Nephron (organoid): ENCODE data around the gene CCNB1IP1.

Source experiments
- H3K27ac Mint-ChIP-seq, 3 experiments: 2 replicates each; pipeline ENCODE4 v1.8.0; 2020; ENCODE audit warnings: mixed read lengths in 3 of 3, mild to moderate bottlenecking in 2 of 3, moderate library complexity in 1 of 3
- H3K27me3 Mint-ChIP-seq: 2 replicates; pipeline ENCODE4 v1.8.0; 2021; ENCODE audit warnings: low read depth, mild to moderate bottlenecking, moderate library complexity, mixed read lengths
- H3K36me3 Mint-ChIP-seq: 2 replicates; pipeline ENCODE4 v1.8.0; 2020; ENCODE audit warnings: low read depth, mixed read lengths
- H3K4me1 Mint-ChIP-seq: 2 replicates; pipeline ENCODE4 v1.8.0; 2020; ENCODE audit warnings: mixed read lengths
- H3K4me3 Mint-ChIP-seq, 3 experiments: 2 replicates each; pipeline ENCODE4 v1.8.0; 2020; ENCODE audit warnings: mild to moderate bottlenecking in 3 of 3, mixed read lengths in 3 of 3, moderate library complexity in 2 of 3
- H3K9me3 Mint-ChIP-seq: 2 replicates; pipeline ENCODE4 v1.8.0; 2020; ENCODE audit warnings: mixed read lengths
- CTCF ChIP-seq, 3 experiments: fragments of 200-600 bp; sonication (generic); IDR thresholded peaks; one replicate each; pipeline ENCODE4 v1.5.0; 2021; ENCODE audit warnings: antibody characterized with exemption in 3 of 3; ENCODE audit not compliant: unreplicated experiment in 3 of 3

The CCNB1IP1 gene

DNA sequence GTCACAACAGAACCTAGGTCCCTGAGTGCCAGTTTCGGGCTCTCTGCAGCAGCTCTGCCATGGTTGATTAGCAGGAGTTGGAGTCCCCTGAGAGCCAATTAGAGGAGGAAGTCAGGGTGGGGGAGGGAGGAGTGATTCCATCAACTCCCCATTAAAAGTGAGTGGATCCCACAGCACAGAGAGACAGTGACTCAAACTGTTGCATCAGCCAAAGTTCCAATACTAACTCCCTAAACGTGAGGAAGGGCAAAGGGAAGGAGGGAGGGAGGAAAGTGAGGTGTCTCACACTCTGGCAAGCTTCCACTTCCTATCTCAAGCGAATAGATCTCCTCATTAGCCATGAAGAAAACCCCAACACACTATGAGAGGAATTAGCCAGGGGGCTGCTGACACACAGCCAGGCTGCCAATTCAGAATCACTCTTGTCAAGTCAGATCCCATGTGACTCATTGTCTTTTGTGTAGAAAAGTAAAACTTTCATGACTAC lies 70.4 kb downstream of the CCNB1IP1 start:
- H3K9me3 Mint-ChIP-seq = peaks cover 7% of the 10 kb centered on the region
- no peaks in the 10 kb centered on the region for H3K27me3 Mint-ChIP-seq
- H3K27ac Mint-ChIP-seq = no peak overlapping the region
- H3K4me3 Mint-ChIP-seq = no peak overlapping the region
- no peaks in the 10 kb centered on the region for H3K4me1 Mint-ChIP-seq
- no peaks in the 10 kb centered on the region for H3K36me3 Mint-ChIP-seq
- TF ChIP-seq CTCF (IDR thresholded peaks at IDR 0.05; ENCODE audit: unreplicated experiment in 3 of 3) = no peak
